Nephron progenitor cell (in vitro differentiated cells): ENCODE data around the gene AGAP3.

Source experiments
- DNase-seq: peaks from one replicate; pipeline ENCODE4 v3.0.0; 2021
- H3K27ac Mint-ChIP-seq: 2 replicates; pipeline ENCODE4 v1.8.0; 2021; ENCODE audit warnings: mild to moderate bottlenecking, moderate library complexity, mixed read lengths
- H3K27me3 Mint-ChIP-seq: 2 replicates; pipeline ENCODE4 v1.8.0; 2021; ENCODE audit warnings: mild to moderate bottlenecking, low read depth, mixed read lengths; ENCODE audit not compliant: poor library complexity
- H3K36me3 Mint-ChIP-seq: 2 replicates; pipeline ENCODE4 v1.8.0; 2021; ENCODE audit warnings: low read depth, mixed read lengths
- H3K4me1 Mint-ChIP-seq: 2 replicates; pipeline ENCODE4 v1.8.0; 2021; ENCODE audit warnings: mixed read lengths
- H3K4me3 Mint-ChIP-seq: 2 replicates; pipeline ENCODE4 v1.8.0; 2021; ENCODE audit warnings: mild to moderate bottlenecking, moderate library complexity, mixed read lengths
- H3K9me3 Mint-ChIP-seq: 2 replicates; pipeline ENCODE4 v1.8.0; 2021; ENCODE audit warnings: mild to moderate bottlenecking, moderate library complexity, mixed read lengths
- TF ChIP-seq, protein P1 (sequence below): fragments of 200-600 bp; sonication (generic); IDR thresholded peaks from 2 replicates; pipeline ENCODE4 v1.5.0; 2021; ENCODE audit warnings: antibody characterized with exemption

Gene AGAP3

DNA sequence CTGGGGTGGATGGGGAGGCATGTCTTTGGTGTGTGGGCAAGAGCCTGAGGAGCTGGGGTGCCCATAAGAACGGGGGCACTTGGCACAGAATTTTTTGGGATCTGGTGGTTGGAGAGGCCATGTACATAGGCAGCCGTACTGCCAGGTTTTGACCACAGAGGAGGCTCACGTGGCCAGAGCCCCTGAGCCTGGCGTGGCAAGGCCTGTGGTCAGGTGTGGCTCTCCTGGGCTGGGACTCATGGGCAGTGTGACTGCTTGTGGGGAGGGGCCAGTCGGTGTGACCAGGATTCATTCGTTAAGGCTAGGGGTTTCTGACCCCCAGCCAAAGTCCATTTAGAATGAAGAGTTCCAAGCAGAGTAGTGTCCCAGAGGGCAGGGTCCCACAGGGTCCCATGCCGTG lies 38.2 kb downstream of the AGAP3 start:
- H3K9me3 Mint-ChIP-seq, result no peaks in the 10 kb centered on the region
- H3K4me1 Mint-ChIP-seq, result peaks cover 41% of the 10 kb centered on the region
- DNase-seq, result no peak
- peaks cover 52% of the 10 kb centered on the region for H3K36me3 Mint-ChIP-seq
- peak overlapping the region; percentile 34 for H3K4me3 Mint-ChIP-seq
- peaks cover 48% of the 10 kb centered on the region for H3K27me3 Mint-ChIP-seq
- TF ChIP-seq, protein P1, sequence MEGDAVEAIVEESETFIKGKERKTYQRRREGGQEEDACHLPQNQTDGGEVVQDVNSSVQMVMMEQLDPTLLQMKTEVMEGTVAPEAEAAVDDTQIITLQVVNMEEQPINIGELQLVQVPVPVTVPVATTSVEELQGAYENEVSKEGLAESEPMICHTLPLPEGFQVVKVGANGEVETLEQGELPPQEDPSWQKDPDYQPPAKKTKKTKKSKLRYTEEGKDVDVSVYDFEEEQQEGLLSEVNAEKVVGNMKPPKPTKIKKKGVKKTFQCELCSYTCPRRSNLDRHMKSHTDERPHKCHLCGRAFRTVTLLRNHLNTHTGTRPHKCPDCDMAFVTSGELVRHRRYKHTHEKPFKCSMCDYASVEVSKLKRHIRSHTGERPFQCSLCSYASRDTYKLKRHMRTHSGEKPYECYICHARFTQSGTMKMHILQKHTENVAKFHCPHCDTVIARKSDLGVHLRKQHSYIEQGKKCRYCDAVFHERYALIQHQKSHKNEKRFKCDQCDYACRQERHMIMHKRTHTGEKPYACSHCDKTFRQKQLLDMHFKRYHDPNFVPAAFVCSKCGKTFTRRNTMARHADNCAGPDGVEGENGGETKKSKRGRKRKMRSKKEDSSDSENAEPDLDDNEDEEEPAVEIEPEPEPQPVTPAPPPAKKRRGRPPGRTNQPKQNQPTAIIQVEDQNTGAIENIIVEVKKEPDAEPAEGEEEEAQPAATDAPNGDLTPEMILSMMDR, result no peak
- no peak overlapping the region for H3K27ac Mint-ChIP-seq

DNA sequence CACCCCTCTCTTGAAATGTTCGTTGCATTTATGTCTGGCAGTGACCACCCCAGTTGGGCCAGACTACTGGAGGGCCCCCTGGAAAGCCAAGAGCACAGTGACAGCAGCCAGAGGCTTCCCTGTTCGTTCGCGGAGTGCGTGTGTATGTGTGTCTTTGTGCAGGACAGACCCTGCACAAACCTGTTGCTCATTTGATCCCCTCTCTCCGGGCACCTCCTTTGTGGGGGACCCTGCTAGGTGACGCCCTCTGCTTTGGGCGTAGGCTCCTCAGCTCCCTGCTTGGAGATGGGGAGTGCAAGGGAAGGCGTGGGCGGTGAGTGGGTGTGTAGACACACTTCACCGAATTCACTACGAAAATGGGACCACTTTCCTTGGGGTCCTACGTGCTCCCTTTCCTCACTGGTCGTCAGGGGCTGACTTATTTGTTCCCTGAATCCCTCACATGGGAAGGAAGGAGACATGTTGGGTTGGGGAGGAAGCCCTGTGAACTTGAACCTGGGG lies 38.7 kb downstream of the AGAP3 start:
- Mint-ChIP-seq H3K4me1 (peaks cover 42% of the 10 kb centered on the region), H3K4me3 (peak overlapping the region; percentile 34), H3K27ac (no peak overlapping the region), H3K27me3 (peaks cover 48% of the 10 kb centered on the region), H3K9me3 (no peaks in the 10 kb centered on the region), H3K36me3 (peaks cover 52% of the 10 kb centered on the region)
- TF ChIP-seq, protein P1, result no peak
- DNase-seq, result no peak

DNA sequence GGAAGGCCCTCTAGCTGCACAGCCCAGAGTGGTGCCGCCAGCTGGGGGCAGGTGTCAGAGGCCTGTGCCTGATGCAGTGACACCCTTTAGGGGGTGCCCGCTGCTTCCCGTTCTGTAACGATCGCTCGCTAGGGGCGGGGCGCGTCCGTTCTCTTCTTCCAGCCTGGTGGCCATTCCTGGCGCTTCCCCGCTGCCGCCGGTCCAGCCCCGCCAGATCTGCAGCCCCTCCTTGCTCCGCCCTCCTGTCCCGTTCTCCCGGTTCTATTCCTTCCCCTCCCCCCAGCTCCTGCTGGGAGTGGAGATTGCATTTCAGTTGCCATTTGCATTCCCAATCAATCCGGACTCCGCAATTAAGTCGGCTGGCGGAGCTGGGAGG lies 39.2 kb downstream of the AGAP3 start:
- Mint-ChIP-seq H3K4me1 (peaks cover 47% of the 10 kb centered on the region), H3K27me3 (peaks cover 48% of the 10 kb centered on the region), H3K27ac (no peak overlapping the region), H3K4me3 (peak overlapping the region; percentile 81), H3K9me3 (no peaks in the 10 kb centered on the region), H3K36me3 (peaks cover 50% of the 10 kb centered on the region)
- DNase-seq, result peak; percentile 76
- TF ChIP-seq, protein P1, result no peak

DNA sequence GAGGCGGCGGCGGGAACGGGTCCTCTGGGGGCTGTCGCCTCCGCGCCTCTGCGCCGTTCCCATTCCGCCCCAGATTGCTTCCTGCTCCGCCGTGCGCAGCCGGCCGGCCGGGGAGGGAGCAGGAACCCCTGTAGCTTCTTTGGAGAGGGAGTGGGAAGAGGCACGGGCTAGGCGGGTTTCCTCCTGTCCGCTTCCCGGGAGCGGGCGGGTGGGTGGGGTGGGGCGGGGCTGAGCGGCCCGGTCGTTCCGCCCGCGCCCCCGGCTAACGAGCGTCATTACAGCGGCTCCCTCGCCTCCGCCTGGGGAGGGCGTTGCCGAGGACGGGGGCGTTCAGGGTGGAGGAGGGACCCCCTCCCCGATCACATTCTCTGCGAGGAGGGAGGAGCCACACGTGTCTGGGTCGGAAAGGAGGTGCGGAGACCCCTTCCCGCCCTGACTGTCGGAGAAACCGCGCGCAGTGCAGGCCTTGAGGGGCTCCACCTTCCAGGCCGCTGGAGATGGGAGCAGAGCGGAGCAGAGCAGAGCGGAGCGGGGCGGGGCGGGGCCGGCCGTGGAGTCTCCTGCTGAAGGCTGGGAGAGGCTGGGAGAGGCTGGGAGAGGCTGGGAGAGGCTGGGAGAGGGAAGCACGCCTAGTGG lies 39.7 kb downstream of the AGAP3 start:
- Mint-ChIP-seq H3K27ac (no peak overlapping the region), H3K27me3 (peaks cover 43% of the 10 kb centered on the region), H3K4me1 (peaks cover 52% of the 10 kb centered on the region), H3K9me3 (no peaks in the 10 kb centered on the region), H3K4me3 (peak overlapping the region; percentile 81), H3K36me3 (peaks cover 46% of the 10 kb centered on the region)
- peak; percentile 61 for DNase-seq
- TF ChIP-seq, protein P1, result no peak

DNA sequence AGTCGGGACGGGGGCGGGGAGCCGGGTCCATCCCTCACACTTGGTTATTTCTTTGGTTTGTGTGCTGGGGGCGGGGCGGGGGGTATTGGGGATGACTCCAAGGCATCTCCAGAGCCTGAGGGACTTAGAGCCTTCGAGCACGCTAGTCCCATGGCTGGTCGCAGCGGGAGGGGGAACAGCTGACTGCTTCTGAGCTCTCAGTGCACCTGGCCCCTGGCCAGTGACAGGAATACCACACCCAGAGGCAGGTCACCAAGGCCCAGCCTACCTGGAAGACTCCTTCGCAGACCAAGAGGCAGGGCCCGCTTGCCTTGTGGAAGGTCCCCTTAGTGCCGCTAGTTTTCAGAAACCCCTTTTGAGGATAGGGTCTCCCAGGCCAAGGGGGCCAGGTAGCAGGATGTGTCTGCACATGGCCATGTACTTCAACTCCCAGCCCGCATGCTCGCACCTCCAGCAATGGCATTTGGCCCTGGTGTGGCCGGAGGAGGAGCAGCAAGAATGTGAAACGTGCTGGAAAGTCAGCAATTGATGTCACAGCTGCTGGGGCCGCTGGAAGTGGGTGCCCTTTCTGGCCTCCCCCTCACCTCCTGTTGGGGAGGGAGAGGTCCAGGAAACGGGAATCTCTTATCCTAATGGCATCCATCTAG lies 40.3 kb downstream of the AGAP3 start:
- Mint-ChIP-seq H3K4me1 (peaks cover 59% of the 10 kb centered on the region), H3K9me3 (no peaks in the 10 kb centered on the region), H3K27me3 (peaks cover 42% of the 10 kb centered on the region), H3K4me3 (peak overlapping the region; percentile 64), H3K36me3 (peaks cover 44% of the 10 kb centered on the region), H3K27ac (no peak overlapping the region)
- TF ChIP-seq, protein P1, result no peak
- no peak for DNase-seq
